Suprapubic skin (tissue), 3 donors: ENCODE results near the gene SENP1.

Experiments
- POLR2AphosphoS5 ChIP-seq, 3 donors: sonication (generic); formaldehyde crosslinking; IDR thresholded peaks; one replicate each; pipeline ENCODE4 v1.6.1; 2017; ENCODE audit warnings: antibody characterized with exemption in 3 of 3
- TF ChIP-seq, protein P1 (sequence below), 2 donors: fragments of 200-600 bp in 1 of 2; fragments of 450-650 bp in 1 of 2; sonication (generic) in 1 of 2; IDR thresholded peaks; one replicate each; pipeline ENCODE4 v1.5.1; 2016 to 2019; ENCODE audit warnings: antibody characterized with exemption in 2 of 2, mild to moderate bottlenecking in 1 of 2, moderate library complexity in 1 of 2

DNA sequence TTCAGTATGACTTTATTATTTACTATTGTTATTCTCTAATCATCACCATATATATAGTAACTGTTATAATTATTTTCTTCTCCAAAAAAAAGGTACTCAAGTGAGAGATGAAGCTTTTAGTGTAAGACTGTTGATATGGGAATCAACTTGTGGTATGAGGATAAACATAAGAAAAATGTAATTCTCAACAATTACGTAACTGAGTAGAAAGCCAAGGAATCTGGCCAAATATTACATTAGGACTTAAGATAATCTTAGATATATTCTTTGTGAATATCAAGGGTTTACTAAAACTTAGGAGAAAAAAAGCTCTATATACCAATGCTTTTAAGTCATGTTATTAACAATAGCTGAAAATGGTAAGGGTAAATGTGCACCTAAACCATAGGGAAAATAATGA, 13.3 kb downstream of the SENP1 start:
- TF ChIP-seq, protein P1, sequence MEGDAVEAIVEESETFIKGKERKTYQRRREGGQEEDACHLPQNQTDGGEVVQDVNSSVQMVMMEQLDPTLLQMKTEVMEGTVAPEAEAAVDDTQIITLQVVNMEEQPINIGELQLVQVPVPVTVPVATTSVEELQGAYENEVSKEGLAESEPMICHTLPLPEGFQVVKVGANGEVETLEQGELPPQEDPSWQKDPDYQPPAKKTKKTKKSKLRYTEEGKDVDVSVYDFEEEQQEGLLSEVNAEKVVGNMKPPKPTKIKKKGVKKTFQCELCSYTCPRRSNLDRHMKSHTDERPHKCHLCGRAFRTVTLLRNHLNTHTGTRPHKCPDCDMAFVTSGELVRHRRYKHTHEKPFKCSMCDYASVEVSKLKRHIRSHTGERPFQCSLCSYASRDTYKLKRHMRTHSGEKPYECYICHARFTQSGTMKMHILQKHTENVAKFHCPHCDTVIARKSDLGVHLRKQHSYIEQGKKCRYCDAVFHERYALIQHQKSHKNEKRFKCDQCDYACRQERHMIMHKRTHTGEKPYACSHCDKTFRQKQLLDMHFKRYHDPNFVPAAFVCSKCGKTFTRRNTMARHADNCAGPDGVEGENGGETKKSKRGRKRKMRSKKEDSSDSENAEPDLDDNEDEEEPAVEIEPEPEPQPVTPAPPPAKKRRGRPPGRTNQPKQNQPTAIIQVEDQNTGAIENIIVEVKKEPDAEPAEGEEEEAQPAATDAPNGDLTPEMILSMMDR (IDR thresholded peaks at IDR 0.05), result no peak
- TF ChIP-seq POLR2AphosphoS5 (IDR thresholded peaks at IDR 0.05), result no peak
